Endothelial cell of umbilical vein (primary cell): ENCODE measurements around the gene DNAJB8. TPM values are rescaled to one million over a fixed set of nuclear protein-coding genes. Genes with fewer than 3 reads are reported as not detected.

ENCODE experiments used
- BruUV-seq: library from RNA; stranded (reverse); fragments of 400-500 nt; replicated peaks from 2 replicates; lab custom pipeline; 2021; lab: Mats Ljungman, UMichigan
- CTCF ChIA-PET: fragments of 300-600, 350-600 bp; sonication (Branson Sonifier 250); formaldehyde crosslinking; loops from one replicate; lab custom pipeline; 2021; ENCODE audit warnings: antibody characterized with exemption, inconsistent platforms; lab: Charles Lee
- POLR2A ChIA-PET: fragments of 300-600, 350-600 bp; sonication (Branson Sonifier 250); formaldehyde crosslinking; loops from one replicate; lab custom pipeline; 2021; ENCODE audit warnings: antibody characterized with exemption, inconsistent platforms; lab: Charles Lee
- DNase-seq: peaks from one replicate; pipeline ENCODE4 v3.0.0-alpha.2; 2011; ENCODE audit warnings: low read depth, low spot score
- FAIRE-seq: peaks from 2 replicates; lab custom pipeline; 2011; peaks lifted over from hg19 to GRCh38; lab: Jason Lieb, UNC
- H2AFZ ChIP-seq: 2 replicates; pipeline ENCODE4 v1.6.0; 2012; ENCODE audit warnings: low read depth, low read length, control low read depth, inconsistent platforms
- H3K27ac ChIP-seq: 2 replicates; pipeline ENCODE4 v1.5.1; 2011; ENCODE audit warnings: low read depth, mild to moderate bottlenecking, control low read depth, low read length, moderate library complexity; ENCODE audit not compliant: insufficient read depth
- H3K27me3 ChIP-seq, 2 experiments: 2 replicates each; pipeline versions ENCODE4 v1.6.0 to v1.6.1; 2011; ENCODE audit warnings: low read length in 2 of 2, mixed read lengths in 1 of 2; ENCODE audit not compliant: control insufficient read depth in 2 of 2, insufficient read depth in 2 of 2
- H3K36me3 ChIP-seq, 2 experiments: 2 replicates in 1 of 2; 3 replicates in 1 of 2; pipeline ENCODE4 v1.5.1; 2011; ENCODE audit warnings: low read length in 2 of 2, mild to moderate bottlenecking in 1 of 2, moderate library complexity in 1 of 2; ENCODE audit not compliant: control insufficient read depth in 2 of 2, insufficient read depth in 2 of 2; ENCODE audit errors: extremely low read depth in 1 of 2
- H3K4me1 ChIP-seq: 3 replicates; pipeline ENCODE4 v1.5.1; 2011; ENCODE audit warnings: mild to moderate bottlenecking, low read length; ENCODE audit not compliant: control insufficient read depth, insufficient read depth; ENCODE audit errors: extremely low read depth
- H3K4me2 ChIP-seq: 2 replicates; pipeline ENCODE4 v1.6.1; 2011; ENCODE audit warnings: low read length, control low read depth, mixed read lengths; ENCODE audit not compliant: insufficient read depth
- H3K4me3 ChIP-seq, 3 experiments: fragments of 200-600 bp in 1 of 3; sonication (generic), shearing (Covaris generic) in 1 of 3; replicated peaks in 1 of 3; 2 replicates each; pipeline ENCODE4 v1.5.1; 2011 to 2016; ENCODE audit warnings: control low read depth in 3 of 3, low read length in 3 of 3, mild to moderate bottlenecking in 2 of 3, inconsistent platforms in 1 of 3, low read depth in 1 of 3, moderate library complexity in 1 of 3; ENCODE audit not compliant: insufficient read depth in 1 of 3
- H3K79me2 ChIP-seq: 2 replicates; pipeline ENCODE4 v1.6.0; 2012; ENCODE audit warnings: low read length, inconsistent platforms; ENCODE audit not compliant: control insufficient read depth, insufficient read depth
- H3K9ac ChIP-seq: replicated peaks from 2 replicates; pipeline ENCODE3; 2011; ENCODE audit warnings: low read length, control low read depth; ENCODE audit not compliant: insufficient read depth; ENCODE audit errors: extremely low read depth
- H3K9me1 ChIP-seq: replicated peaks from 3 replicates; pipeline ENCODE4 v1.6.0; 2011; ENCODE audit warnings: mild to moderate bottlenecking, low read length; ENCODE audit not compliant: control insufficient read depth, insufficient read depth; ENCODE audit errors: extremely low read depth
- H3K9me3 ChIP-seq: replicated peaks from 2 replicates; pipeline ENCODE4 v1.5.1; 2012; ENCODE audit warnings: low read length, inconsistent platforms; ENCODE audit not compliant: control insufficient read depth, insufficient read depth
- H4K20me1 ChIP-seq: replicated peaks from 2 replicates; pipeline ENCODE3; 2011; ENCODE audit warnings: mild to moderate bottlenecking, low read length; ENCODE audit not compliant: control insufficient read depth, insufficient read depth; ENCODE audit errors: extremely low read depth
- EZH2 ChIP-seq: IDR thresholded peaks from 2 replicates; pipeline ENCODE4 v1.6.1; 2012; ENCODE audit warnings: borderline replicate concordance, low read depth, mild to moderate bottlenecking, moderate library complexity, low read length, inconsistent platforms; ENCODE audit not compliant: severe bottlenecking
- FOS ChIP-seq: IDR thresholded peaks from 2 replicates; pipeline ENCODE4 v1.6.1; 2011; ENCODE audit warnings: mild to moderate bottlenecking, low read length, moderate library complexity, borderline replicate concordance; ENCODE audit not compliant: insufficient read depth
- GATA2 ChIP-seq: IDR thresholded peaks from 2 replicates; pipeline ENCODE4 v1.7.0; 2011; ENCODE audit warnings: low read depth, mild to moderate bottlenecking, moderate library complexity, mixed read lengths, low read length; ENCODE audit not compliant: insufficient read length, insufficient read depth
- JUN ChIP-seq: IDR thresholded peaks from 2 replicates; pipeline ENCODE4 v1.6.1; 2011; ENCODE audit warnings: borderline replicate concordance, low read depth; ENCODE audit not compliant: insufficient read length, insufficient read depth
- MYC ChIP-seq: IDR thresholded peaks from one replicate; pipeline ENCODE4 v1.6.1; 2011; ENCODE audit warnings: mild to moderate bottlenecking, low read depth, low read length
- POLR2A ChIP-seq: IDR thresholded peaks from 2 replicates; pipeline ENCODE4 v1.6.1; 2012; ENCODE audit warnings: low read depth, mild to moderate bottlenecking, control low read depth, low read length
- POLR2AphosphoS5 ChIP-seq: IDR thresholded peaks from 2 replicates; pipeline ENCODE4 v1.6.1; 2012; ENCODE audit warnings: low read depth, mild to moderate bottlenecking, control low read depth, low read length, moderate library complexity; ENCODE audit not compliant: insufficient read depth
- dilution Hi-C: fragments of 300-500 bp; cut with MboI; formaldehyde crosslinking; loops from one replicate; pipeline ENCODE4 v1.15.0; 2019; ENCODE audit warnings: low sequenced_read_pairs; ENCODE audit not compliant: extremely low pct_ligation_motif_present
- intact Hi-C: fragments of 100-400 bp; cut with micrococcal nuclease; formaldehyde crosslinking; loops from one replicate; pipeline ENCODE4 v1.10.0; 2022
- polyA plus RNA-seq, 4 experiments: library from polyadenylated mRNA; depleted of rRNA in 3 of 4; stranded (reverse) in 3 of 4; unstranded in 1 of 4; fragments of >200 nt; gene quantifications; 2 replicates each; pipeline versions ENCODE4 v1.2.1 to v1.2.3, GENCODE V29; 2011 to 2012; ENCODE audit warnings: missing spikeins in 1 of 4
- total RNA-seq: library from RNA; stranded (reverse); gene quantifications from 2 replicates; pipeline ENCODE4 v1.2.3, GENCODE V29; 2021
- TF ChIP-seq, protein P1 (sequence below), 2 donors: IDR thresholded peaks; 1 replicate in 1 of 2; 2 replicates in 1 of 2; pipeline ENCODE4 v1.5.1; 2011; ENCODE audit warnings: low read length in 2 of 2, mild to moderate bottlenecking in 2 of 2, moderate library complexity in 2 of 2, control low read depth in 1 of 2, inconsistent platforms in 1 of 2, low read depth in 1 of 2; ENCODE audit not compliant: insufficient read depth in 1 of 2; ENCODE audit errors: extremely low read depth in 1 of 2
- TF ChIP-seq, protein P2 (sequence below): IDR thresholded peaks from 2 replicates; pipeline ENCODE4 v1.6.1; 2011; ENCODE audit not compliant: insufficient read depth, insufficient read length

DNAJB8 gene
- total and polyA plus RNA-seq, 2 donors (not counting 3 experiments of a cell fraction or from before 2014, with no cell fraction given), result not detected

- no peak for TF ChIP-seq JUN
- TF ChIP-seq GATA2, result no peak
- no peak for TF ChIP-seq EZH2
- TF ChIP-seq POLR2A, result no peak
- no peak for TF ChIP-seq MYC
- TF ChIP-seq POLR2AphosphoS5, result no peak
- TF ChIP-seq, protein P1, sequence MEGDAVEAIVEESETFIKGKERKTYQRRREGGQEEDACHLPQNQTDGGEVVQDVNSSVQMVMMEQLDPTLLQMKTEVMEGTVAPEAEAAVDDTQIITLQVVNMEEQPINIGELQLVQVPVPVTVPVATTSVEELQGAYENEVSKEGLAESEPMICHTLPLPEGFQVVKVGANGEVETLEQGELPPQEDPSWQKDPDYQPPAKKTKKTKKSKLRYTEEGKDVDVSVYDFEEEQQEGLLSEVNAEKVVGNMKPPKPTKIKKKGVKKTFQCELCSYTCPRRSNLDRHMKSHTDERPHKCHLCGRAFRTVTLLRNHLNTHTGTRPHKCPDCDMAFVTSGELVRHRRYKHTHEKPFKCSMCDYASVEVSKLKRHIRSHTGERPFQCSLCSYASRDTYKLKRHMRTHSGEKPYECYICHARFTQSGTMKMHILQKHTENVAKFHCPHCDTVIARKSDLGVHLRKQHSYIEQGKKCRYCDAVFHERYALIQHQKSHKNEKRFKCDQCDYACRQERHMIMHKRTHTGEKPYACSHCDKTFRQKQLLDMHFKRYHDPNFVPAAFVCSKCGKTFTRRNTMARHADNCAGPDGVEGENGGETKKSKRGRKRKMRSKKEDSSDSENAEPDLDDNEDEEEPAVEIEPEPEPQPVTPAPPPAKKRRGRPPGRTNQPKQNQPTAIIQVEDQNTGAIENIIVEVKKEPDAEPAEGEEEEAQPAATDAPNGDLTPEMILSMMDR (IDR thresholded peaks at IDR 0.05; ENCODE audit: extremely low read depth in 1 of 2, insufficient read depth in 1 of 2, low read depth in 1 of 2, low read length in 2 of 2), result no peak
- TF ChIP-seq, protein P2, sequence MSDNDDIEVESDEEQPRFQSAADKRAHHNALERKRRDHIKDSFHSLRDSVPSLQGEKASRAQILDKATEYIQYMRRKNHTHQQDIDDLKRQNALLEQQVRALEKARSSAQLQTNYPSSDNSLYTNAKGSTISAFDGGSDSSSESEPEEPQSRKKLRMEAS, result no peak
- no peak for TF ChIP-seq FOS
- H3K36me3 ChIP-seq, result no peaks in the 10 kb centered on the region
- ChIA-PET POLR2A (no interaction called here), CTCF (interaction anchor here (1.3 to 5.4 kb wide), 8 partner anchors 54 to 179 kb away, joined by 3 to 76 read pairs (median 22); no protein-coding TSS in a partner anchor)
- H3K27me3 ChIP-seq, result peaks cover 13 to 15% of the 10 kb centered on the region in 2 experiments
- BruUV-seq, result no TSS peak
- H3K9me1 ChIP-seq, result no peaks in the 10 kb centered on the region
- no peaks in the 10 kb centered on the region for H4K20me1 ChIP-seq
- DNase-seq (no peak), FAIRE-seq (no peak)
- H3K79me2 ChIP-seq, result no peaks in the 10 kb centered on the region
- no peak overlapping the region for H3K9ac ChIP-seq
- H2AFZ ChIP-seq, result no peak overlapping the region
- intact Hi-C loops, result no loop called here
- H3K4me1 ChIP-seq, result peaks cover 3% of the 10 kb centered on the region
- no peak overlapping the region for H3K27ac ChIP-seq
- H3K4me3 ChIP-seq, result no peak overlapping the region
- H3K4me2 ChIP-seq, result no peak overlapping the region
- dilution Hi-C loops, result loop anchor here (25.0 kb wide), 1 partner anchor 159 kb away; no protein-coding TSS in a partner anchor
- H3K9me3 ChIP-seq, result no peaks in the 10 kb centered on the region
Measured at GRCh38 chr3:128427872-128428822, 38.5 kb downstream of the DNAJB8 start.
